SK-MEL-5 (cell line): ENCODE measurements around the gene ATP5F1B. TPM values are rescaled to one million over a fixed set of nuclear protein-coding genes. Genes with fewer than 3 reads are reported as not detected.
A peak's percentile ranks its signal among the peaks of the same experiment; 100 is the strongest.

Source experiments
- DNase-seq: peaks from one replicate; pipeline ENCODE4 v3.0.0-alpha.2; 2016; ENCODE audit warnings: low read depth, low spot score
- in situ Hi-C: cut with HindIII; loops from 2 replicates; pipeline ENCODE4 v1.10.0; 2016; ENCODE audit warnings: low sequenced_read_pairs, high pct_unique_total_duplicates, low pct_unique_long_range_greater_than_20kb
- small RNA-seq, 2 experiments: library from RNA; depleted of rRNA; stranded (forward); fragments of <200 nt; gene quantifications; one replicate each; pipeline ENCODE3, GENCODE V24; 2014
- total RNA-seq: library from RNA; depleted of rRNA; stranded (reverse); fragments of >200 nt; shearing (Covaris generic); gene quantifications from 2 replicates; pipeline ENCODE4 v1.2.3, GENCODE V29; 2014; rRNA removed

ATP5F1B gene
- total RNA-seq, 1 experiment from 2014 or later = 1,074 TPM

GRCh38 chr12:56593909-56594621 is 51.7 kb downstream of the ATP5F1B start:
- in situ Hi-C loops = no loop called here
- peak; percentile 80 for DNase-seq

GRCh38 chr12:56591961-56592360 is 53.8 kb downstream of the ATP5F1B start:
- in situ Hi-C loops = no loop called here
- DNase-seq = peak; percentile 20

DNA sequence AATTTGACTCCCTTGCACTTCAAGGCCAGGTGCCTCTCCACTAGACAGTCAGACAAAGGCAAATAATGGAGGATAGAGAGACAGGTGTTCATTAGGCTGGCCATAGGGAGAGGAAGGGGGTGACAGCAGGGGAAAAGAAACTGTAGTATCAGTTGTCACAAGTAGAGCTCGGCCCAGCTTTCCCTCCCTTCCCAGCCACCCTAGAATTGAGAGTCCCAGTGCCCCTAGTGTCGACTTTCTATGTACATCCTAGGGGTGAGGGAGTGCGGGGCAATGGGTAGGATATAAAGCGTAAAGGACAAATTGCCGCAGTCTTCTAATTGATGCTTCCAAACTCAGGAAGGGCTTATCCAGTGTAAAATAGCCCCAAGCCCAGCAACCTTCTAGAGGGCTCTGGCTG is 54.7 kb downstream of the ATP5F1B start:
- in situ Hi-C loops = no loop called here
- DNase-seq = no peak

DNA sequence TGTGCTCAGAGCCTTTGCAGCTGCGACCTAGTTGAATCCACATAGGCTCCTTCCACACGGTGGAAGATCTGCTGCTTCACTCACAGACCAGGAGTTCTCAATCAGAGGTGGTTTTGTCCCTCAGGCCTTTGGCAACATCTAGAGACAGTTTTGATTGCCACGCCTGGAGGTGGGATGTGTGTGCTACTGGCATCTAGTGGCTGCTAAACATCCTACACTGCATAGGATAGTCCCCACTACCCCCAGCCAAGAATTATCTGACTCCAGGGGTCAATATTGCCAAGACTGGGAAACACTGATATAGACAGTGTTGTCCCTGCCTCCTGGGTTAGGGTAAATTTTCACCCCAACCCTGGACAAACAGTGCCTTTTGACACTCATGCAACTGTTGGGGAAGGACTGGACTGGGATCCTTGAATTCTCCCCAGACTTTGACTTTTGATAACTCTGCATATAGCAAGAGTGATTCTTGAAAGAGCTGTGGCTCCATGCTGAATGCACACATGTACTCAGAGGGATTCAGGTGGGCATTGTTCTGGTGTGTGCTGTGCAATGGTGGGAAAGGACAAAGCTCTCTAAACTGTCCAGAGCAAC is 55.5 kb downstream of the ATP5F1B start:
- in situ Hi-C loops = no loop called here

GRCh38 chr12:56589783-56590182 is 56.0 kb downstream of the ATP5F1B start:
- DNase-seq = no peak
- in situ Hi-C loops = no loop called here

More for the DNA sequence above, 55.5 kb downstream of the ATP5F1B start:
- DNase-seq = peak; percentile 71

Small RNAs within 50 kb of the gene (small RNA-seq; reads per million reads assigned to genes)
- 0 reads per million in 2 experiments for gene RN7SL809P
- 0 reads per million in 2 experiments for gene RNU6-343P
- gene SNORD59A = 373 to 9,263 reads per million in 2 experiments

Other genes with a start within 250 kb of the ATP5F1B start
- gene TIMELESS, start 196.6 kb downstream of the ATP5F1B start, total RNA-seq = 7.7 and 10.1 TPM in 2 replicates
- not detected in 2 replicates for gene MIP, start 191.3 kb downstream of the ATP5F1B start, total RNA-seq
- 4.5 and 4.8 TPM in 2 replicates for gene SPRYD4, start 177.4 kb downstream of the ATP5F1B start, total RNA-seq
- gene GLS2, start 157.8 kb downstream of the ATP5F1B start, total RNA-seq = not detected in 2 replicates
- 4.9 and 6.0 TPM in 2 replicates for gene RBMS2, start 124.2 kb downstream of the ATP5F1B start, total RNA-seq
- gene BAZ2A, start 15.7 kb downstream of the ATP5F1B start, total RNA-seq = 15.4 and 27.9 TPM in 2 replicates
- gene PTGES3, start 42.3 kb upstream of the ATP5F1B start, total RNA-seq = 89.1 and 98.9 TPM in 2 replicates
- 1,958 and 2,376 TPM in 2 replicates for gene NACA, start 79.3 kb upstream of the ATP5F1B start, total RNA-seq
- 33.6 and 36.5 TPM in 2 replicates for gene PRIM1, start 106.3 kb upstream of the ATP5F1B start, total RNA-seq
- gene HSD17B6, start 117.3 kb upstream of the ATP5F1B start, total RNA-seq = 0.77 TPM in 1 of 2 replicates, not detected in the other